Measurements from ENCODE around the gene CALML3.

DNA sequence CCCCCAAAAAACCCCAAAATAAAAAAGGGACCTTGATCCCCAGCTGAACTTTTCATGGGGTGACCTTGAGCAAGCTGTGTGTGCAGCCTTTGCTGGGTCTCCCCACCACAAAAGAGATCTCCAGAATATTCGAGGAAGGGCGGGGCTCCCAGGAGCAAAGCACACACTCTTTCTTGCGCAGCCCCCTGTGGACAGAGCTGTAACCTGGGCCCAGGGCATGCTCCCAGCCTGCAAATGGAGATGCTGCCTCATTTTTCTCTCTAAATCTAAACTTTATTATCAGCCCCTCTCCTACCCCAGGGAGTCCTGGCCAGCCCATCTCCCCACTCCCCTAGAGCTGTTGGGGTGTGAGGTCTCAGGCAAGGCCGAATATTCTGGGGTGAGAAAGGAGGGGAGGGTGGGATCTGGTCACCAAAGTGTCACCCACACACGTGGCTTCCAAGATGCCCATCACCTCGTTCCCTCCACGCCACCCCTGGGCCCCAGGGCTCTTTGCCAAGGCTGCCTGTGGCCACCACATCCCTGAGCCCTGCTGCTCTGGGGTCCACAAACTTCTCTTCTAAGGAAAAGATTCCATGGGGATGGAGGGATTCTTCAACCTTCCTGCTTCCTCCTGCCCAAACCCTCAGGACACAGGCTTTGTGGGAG lies 1.7 kb upstream of the CALML3 start:
- TF ChIP-seq, protein P1, sequence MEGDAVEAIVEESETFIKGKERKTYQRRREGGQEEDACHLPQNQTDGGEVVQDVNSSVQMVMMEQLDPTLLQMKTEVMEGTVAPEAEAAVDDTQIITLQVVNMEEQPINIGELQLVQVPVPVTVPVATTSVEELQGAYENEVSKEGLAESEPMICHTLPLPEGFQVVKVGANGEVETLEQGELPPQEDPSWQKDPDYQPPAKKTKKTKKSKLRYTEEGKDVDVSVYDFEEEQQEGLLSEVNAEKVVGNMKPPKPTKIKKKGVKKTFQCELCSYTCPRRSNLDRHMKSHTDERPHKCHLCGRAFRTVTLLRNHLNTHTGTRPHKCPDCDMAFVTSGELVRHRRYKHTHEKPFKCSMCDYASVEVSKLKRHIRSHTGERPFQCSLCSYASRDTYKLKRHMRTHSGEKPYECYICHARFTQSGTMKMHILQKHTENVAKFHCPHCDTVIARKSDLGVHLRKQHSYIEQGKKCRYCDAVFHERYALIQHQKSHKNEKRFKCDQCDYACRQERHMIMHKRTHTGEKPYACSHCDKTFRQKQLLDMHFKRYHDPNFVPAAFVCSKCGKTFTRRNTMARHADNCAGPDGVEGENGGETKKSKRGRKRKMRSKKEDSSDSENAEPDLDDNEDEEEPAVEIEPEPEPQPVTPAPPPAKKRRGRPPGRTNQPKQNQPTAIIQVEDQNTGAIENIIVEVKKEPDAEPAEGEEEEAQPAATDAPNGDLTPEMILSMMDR (IDR thresholded peaks at IDR 0.05), result no peak
- TF ChIP-seq EP300 (IDR thresholded peaks at IDR 0.05) (no peak), POLR2AphosphoS5 (IDR thresholded peaks at IDR 0.05) (no peak)

Data from stomach (tissue), 4 donors.